Measurements from ENCODE around the gene CDH18. TPM values are rescaled to one million over a fixed set of nuclear protein-coding genes. Genes with fewer than 3 reads are reported as not detected.

CDH18 gene
- total RNA-seq, 1 donor from 2014 or later, result not detected

GRCh38 chr5:19928562-19929421 lies 59.2 kb downstream of the CDH18 start:
- Histone ChIP-seq H3K36me3 (no peaks in the 10 kb centered on the region), H3K9me3 (no peaks in the 10 kb centered on the region), H3K27me3 (no peaks in the 10 kb centered on the region), H3K27ac (no peak overlapping the region), H3K4me3 (no peak overlapping the region), H3K4me1 (no peaks in the 10 kb centered on the region)
- DNase-seq (ENCODE audit: low spot score in 2 of 2), result no peak
- no peak for TF ChIP-seq CTCF (IDR thresholded peaks at IDR 0.05)
- intact Hi-C loops (cut with DNase I), result no loop called here

DNA sequence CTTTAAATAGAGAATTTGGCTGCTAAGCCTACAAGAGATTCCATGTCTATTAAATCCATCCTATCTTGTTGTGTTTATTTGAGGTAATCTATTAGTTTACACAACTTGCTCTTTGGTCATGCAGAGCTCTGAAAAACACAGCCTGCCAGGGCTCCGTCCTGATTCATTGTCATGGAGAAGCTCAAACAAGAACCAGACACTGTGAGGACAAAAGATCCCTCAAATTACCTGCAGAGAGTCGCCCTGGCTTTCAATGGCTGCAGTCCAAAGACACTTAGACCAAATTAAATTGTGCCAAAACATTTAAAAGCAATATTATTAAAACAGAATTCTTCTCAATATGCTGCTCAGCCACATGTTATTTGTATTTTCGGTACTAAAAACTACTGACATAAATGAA lies 60.1 kb downstream of the CDH18 start:
- no peak for DNase-seq (ENCODE audit: low spot score in 2 of 2)
- H3K4me1 ChIP-seq, result no peaks in the 10 kb centered on the region
- no peaks in the 10 kb centered on the region for H3K27me3 ChIP-seq
- no peak for TF ChIP-seq CTCF (IDR thresholded peaks at IDR 0.05)
- no peaks in the 10 kb centered on the region for H3K36me3 ChIP-seq
- H3K4me3 ChIP-seq, result no peak overlapping the region
- intact Hi-C loops (cut with DNase I), result no loop called here
- H3K27ac ChIP-seq, result no peak overlapping the region
- no peaks in the 10 kb centered on the region for H3K9me3 ChIP-seq

DNA sequence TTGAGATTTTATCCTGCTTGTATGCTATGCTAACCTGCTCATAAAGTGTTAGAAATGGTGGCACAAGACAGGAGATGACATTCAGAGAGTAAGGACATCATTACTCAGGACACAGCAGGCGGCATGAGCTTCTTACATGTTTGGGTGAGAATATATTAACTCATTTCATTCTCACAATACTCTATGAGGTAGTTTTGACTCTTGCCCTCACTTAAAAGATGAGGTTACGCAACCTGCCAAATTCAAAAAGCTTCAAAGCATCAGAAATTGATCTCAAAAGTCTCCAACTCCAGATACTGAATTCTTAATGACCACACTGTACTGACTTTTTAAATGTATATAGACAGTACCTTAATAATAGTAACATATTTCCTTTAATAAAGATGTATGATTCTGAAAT lies 60.8 kb downstream of the CDH18 start:
- H3K36me3 ChIP-seq, result no peaks in the 10 kb centered on the region
- DNase-seq (ENCODE audit: low spot score in 2 of 2), result no peak
- no peak overlapping the region for H3K4me3 ChIP-seq
- no peaks in the 10 kb centered on the region for H3K4me1 ChIP-seq
- no peaks in the 10 kb centered on the region for H3K9me3 ChIP-seq
- H3K27ac ChIP-seq, result no peak overlapping the region
- H3K27me3 ChIP-seq, result no peaks in the 10 kb centered on the region
- intact Hi-C loops (cut with DNase I), result no loop called here
- TF ChIP-seq CTCF (IDR thresholded peaks at IDR 0.05), result no peak

- no peaks in the 10 kb centered on the region for H3K9me3 ChIP-seq
- no peaks in the 10 kb centered on the region for H3K36me3 ChIP-seq
- no peak for TF ChIP-seq CTCF (IDR thresholded peaks at IDR 0.05)
- H3K4me1 ChIP-seq, result no peaks in the 10 kb centered on the region
- intact Hi-C loops (cut with DNase I), result no loop called here
- no peak for DNase-seq (ENCODE audit: low spot score in 2 of 2)
- H3K4me3 ChIP-seq, result no peak overlapping the region
- H3K27ac ChIP-seq, result no peak overlapping the region
- H3K27me3 ChIP-seq, result no peaks in the 10 kb centered on the region
Measured at GRCh38 chr5:19923742-19924141, 64.3 kb downstream of the CDH18 start.

GRCh38 chr5:19920761-19921160 lies 67.2 kb downstream of the CDH18 start:
- H3K36me3 ChIP-seq, result no peaks in the 10 kb centered on the region
- no peaks in the 10 kb centered on the region for H3K9me3 ChIP-seq
- intact Hi-C loops (cut with DNase I), result no loop called here
- no peaks in the 10 kb centered on the region for H3K4me1 ChIP-seq
- H3K27ac ChIP-seq, result no peak overlapping the region
- no peaks in the 10 kb centered on the region for H3K27me3 ChIP-seq
- DNase-seq (ENCODE audit: low spot score in 2 of 2), result no peak
- no peak overlapping the region for H3K4me3 ChIP-seq
- TF ChIP-seq CTCF (IDR thresholded peaks at IDR 0.05), result no peak
